SK-N-SH (cell line): Measurements from ENCODE around the gene FUNDC2. TPM values are rescaled to one million over a fixed set of nuclear protein-coding genes. Genes with fewer than 3 reads are reported as not detected.
"Not testable (repeated sequence)": the region's sequence is repeated elsewhere in the genome, so short reads cannot be mapped to it uniquely, and the experiment has no call there.

Experiments
- CTCF ChIA-PET: fragments of 300-600, 350-600 bp; formaldehyde crosslinking; extraction: SDS; loops from one replicate; lab custom pipeline; 2021; lab: Yijun Ruan, JAX
- POLR2A ChIA-PET: fragments of 350-600 bp; sonication (Branson Sonifier 250); formaldehyde crosslinking; extraction: SDS; loops from one replicate; lab custom pipeline; 2020; ENCODE audit warnings: antibody characterized with exemption, inconsistent platforms; lab: Yijun Ruan, JAX
- DNase-seq: peaks from one replicate; pipeline ENCODE4 v3.0.0; 2012
- H2AFZ ChIP-seq: fragments of 200-600 bp; sonication (generic); 2 replicates; pipeline ENCODE4 v1.8.1; 2016; ENCODE audit warnings: antibody characterized with exemption, mild to moderate bottlenecking, low read depth
- H3F3A ChIP-seq: fragments of 200-600 bp; sonication (generic); replicated peaks from 2 replicates; pipeline ENCODE3; 2016; ENCODE audit warnings: antibody characterized with exemption, mild to moderate bottlenecking; ENCODE audit not compliant: insufficient read depth
- H3K27ac ChIP-seq, 2 experiments: fragments of 200-500 bp in 1 of 2; fragments of 200-600 bp in 1 of 2; sonication (Bioruptor generic) in 1 of 2; sonication (generic), shearing (Covaris generic) in 1 of 2; 2 replicates each; pipeline versions ENCODE4 v1.5.1 to v1.6.1; 2014 to 2016; ENCODE audit warnings: low read depth in 2 of 2, inconsistent platforms in 1 of 2, low read length in 1 of 2, mild to moderate bottlenecking in 1 of 2, mixed read lengths in 1 of 2
- H3K27me3 ChIP-seq: fragments of 200-600 bp; sonication (generic), shearing (Covaris generic); 2 replicates; pipeline ENCODE4 v1.6.1; 2016; ENCODE audit warnings: mixed run types; ENCODE audit not compliant: insufficient read depth
- H3K36me3 ChIP-seq, 2 experiments: fragments of 200-500 bp in 1 of 2; fragments of 200-600 bp in 1 of 2; sonication (Bioruptor generic) in 1 of 2; sonication (generic) in 1 of 2; replicated peaks in 1 of 2; 2 replicates each; pipeline versions ENCODE3 to v1.5.1; 2014 to 2016; ENCODE audit warnings: low read length in 1 of 2, mild to moderate bottlenecking in 1 of 2; ENCODE audit not compliant: insufficient read depth in 2 of 2, control insufficient read depth in 1 of 2
- H3K4me1 ChIP-seq, 2 experiments: fragments of 200-500 bp in 1 of 2; fragments of 200-600 bp in 1 of 2; sonication (Bioruptor generic) in 1 of 2; sonication (generic), shearing (Covaris generic) in 1 of 2; 2 replicates each; pipeline versions ENCODE4 v1.5.1 to v1.6.1; 2014 to 2016; ENCODE audit warnings: low read depth in 1 of 2, low read length in 1 of 2, mixed run types in 1 of 2; ENCODE audit not compliant: insufficient read depth in 2 of 2, control insufficient read depth in 1 of 2
- H3K4me2 ChIP-seq: fragments of 200-600 bp; sonication (generic), shearing (Covaris generic); 2 replicates; pipeline ENCODE4 v1.6.1; 2017; ENCODE audit warnings: mixed run types
- H3K4me3 ChIP-seq, 2 experiments: fragments of 200-500 bp in 1 of 2; fragments of 200-600 bp in 1 of 2; sonication (Bioruptor generic) in 1 of 2; sonication (generic), shearing (Covaris generic) in 1 of 2; 2 replicates each; pipeline versions ENCODE4 v1.5.1 to v1.8.1; 2014 to 2016; ENCODE audit warnings: low read depth in 2 of 2, inconsistent platforms in 1 of 2, low read length in 1 of 2, mild to moderate bottlenecking in 1 of 2, mixed read lengths in 1 of 2, moderate library complexity in 1 of 2
- H3K79me2 ChIP-seq: fragments of 200-600 bp; sonication (generic); 2 replicates; pipeline ENCODE4 v1.8.1; 2017; ENCODE audit warnings: mild to moderate bottlenecking; ENCODE audit not compliant: insufficient read depth
- H3K9ac ChIP-seq: fragments of 200-600 bp; sonication (generic); 2 replicates; pipeline ENCODE4 v1.6.1; 2017; ENCODE audit warnings: mixed run types
- H3K9me2 ChIP-seq: fragments of 200-600 bp; sonication (generic); 2 replicates; pipeline ENCODE4 v1.6.1; 2017; ENCODE audit warnings: mixed run types
- H3K9me3 ChIP-seq: fragments of 200-600 bp; sonication (generic); 2 replicates; pipeline ENCODE4 v1.6.1; 2017; ENCODE audit warnings: mixed run types, mild to moderate bottlenecking, moderate library complexity
- H4K20me1 ChIP-seq: fragments of 200-600 bp; sonication (generic); 2 replicates; pipeline ENCODE4 v1.6.1; 2017; ENCODE audit warnings: mild to moderate bottlenecking, mixed run types; ENCODE audit not compliant: insufficient read depth
- SIN3A ChIP-seq: IDR thresholded peaks from 2 replicates; pipeline ENCODE4 v1.6.1; 2012; ENCODE audit warnings: low read depth, mild to moderate bottlenecking, low read length, moderate library complexity, borderline replicate concordance
- WGBS: methylation state at CpG from one replicate; pipeline ENCODE4 v1.1.6; 2017; ENCODE audit warnings: low lambda C conversion rate; 5-methylcytosine and 5-hydroxymethylcytosine counted together
- polyA plus RNA-seq, 3 experiments: library from polyadenylated mRNA; depleted of rRNA; stranded (reverse); fragments of >200 nt; gene quantifications; 2 replicates each; pipeline ENCODE4 v1.2.3, GENCODE V29; 2012
- TF ChIP-seq, protein P1 (sequence below): fragments of 150-350 bp; IDR thresholded peaks from 2 replicates; pipeline ENCODE4 v1.6.1; 2016; ENCODE audit warnings: mild to moderate bottlenecking, low read depth, low read length

The FUNDC2 gene
- polyA plus RNA-seq, 1 of the 3 experiments (the other 2 are of a cell fraction) = 55.9 TPM

GRCh38 chrX:155005190-155005589, 21.5 kb upstream of the FUNDC2 start:
- Histone ChIP-seq H3K4me3 (no peak overlapping the region), H3K27me3 (no peaks in the 10 kb centered on the region), H3K9ac (no peak overlapping the region), H4K20me1 (no peaks in the 10 kb centered on the region), H2AFZ (no peak overlapping the region), H3K36me3 (no peaks in the 10 kb centered on the region), H3K4me2 (no peak overlapping the region), H3K27ac (no peak overlapping the region), H3K9me3 (no peaks in the 10 kb centered on the region), H3K79me2 (no peaks in the 10 kb centered on the region), H3K9me2 (no peaks in the 10 kb centered on the region), H3K4me1 (peaks cover 0 to 6% of the 10 kb centered on the region in 2 experiments; a peak in 1 of 4 replicates), H3F3A (no peaks in the 10 kb centered on the region)
- CTCF ChIA-PET = interaction anchor here (0.6 kb wide), 1 partner anchor 11 kb away, joined by 4 read pairs; no protein-coding TSS in a partner anchor
- no peak for DNase-seq
- 48% methylated on average over 2 of the region's 2 CpGs for WGBS
- POLR2A ChIA-PET = no interaction called here
- TF ChIP-seq, protein P1, sequence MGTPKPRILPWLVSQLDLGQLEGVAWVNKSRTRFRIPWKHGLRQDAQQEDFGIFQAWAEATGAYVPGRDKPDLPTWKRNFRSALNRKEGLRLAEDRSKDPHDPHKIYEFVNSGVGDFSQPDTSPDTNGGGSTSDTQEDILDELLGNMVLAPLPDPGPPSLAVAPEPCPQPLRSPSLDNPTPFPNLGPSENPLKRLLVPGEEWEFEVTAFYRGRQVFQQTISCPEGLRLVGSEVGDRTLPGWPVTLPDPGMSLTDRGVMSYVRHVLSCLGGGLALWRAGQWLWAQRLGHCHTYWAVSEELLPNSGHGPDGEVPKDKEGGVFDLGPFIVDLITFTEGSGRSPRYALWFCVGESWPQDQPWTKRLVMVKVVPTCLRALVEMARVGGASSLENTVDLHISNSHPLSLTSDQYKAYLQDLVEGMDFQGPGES = no peak
- no peak for TF ChIP-seq SIN3A

- H2AFZ ChIP-seq, H3K27ac ChIP-seq, H3F3A ChIP-seq, POLR2A ChIA-PET, H3K4me3 ChIP-seq, H3K4me2 ChIP-seq, DNase-seq, H3K9ac ChIP-seq, H3K9me3 ChIP-seq, H3K36me3 ChIP-seq, H3K27me3 ChIP-seq, H4K20me1 ChIP-seq, H3K9me2 ChIP-seq, H3K4me1 ChIP-seq, H3K79me2 ChIP-seq: not testable (repeated sequence)
- CTCF ChIA-PET = interaction anchor here (1.3 kb wide), 1 partner anchor 26 kb away, joined by 3 read pairs; no protein-coding TSS in a partner anchor
- no CpG with 5 or more reads among the region's 10 CpGs for WGBS
These were observed 20.3 kb upstream of the FUNDC2 start for GRCh38 chrX:155006379-155006778.

DNA sequence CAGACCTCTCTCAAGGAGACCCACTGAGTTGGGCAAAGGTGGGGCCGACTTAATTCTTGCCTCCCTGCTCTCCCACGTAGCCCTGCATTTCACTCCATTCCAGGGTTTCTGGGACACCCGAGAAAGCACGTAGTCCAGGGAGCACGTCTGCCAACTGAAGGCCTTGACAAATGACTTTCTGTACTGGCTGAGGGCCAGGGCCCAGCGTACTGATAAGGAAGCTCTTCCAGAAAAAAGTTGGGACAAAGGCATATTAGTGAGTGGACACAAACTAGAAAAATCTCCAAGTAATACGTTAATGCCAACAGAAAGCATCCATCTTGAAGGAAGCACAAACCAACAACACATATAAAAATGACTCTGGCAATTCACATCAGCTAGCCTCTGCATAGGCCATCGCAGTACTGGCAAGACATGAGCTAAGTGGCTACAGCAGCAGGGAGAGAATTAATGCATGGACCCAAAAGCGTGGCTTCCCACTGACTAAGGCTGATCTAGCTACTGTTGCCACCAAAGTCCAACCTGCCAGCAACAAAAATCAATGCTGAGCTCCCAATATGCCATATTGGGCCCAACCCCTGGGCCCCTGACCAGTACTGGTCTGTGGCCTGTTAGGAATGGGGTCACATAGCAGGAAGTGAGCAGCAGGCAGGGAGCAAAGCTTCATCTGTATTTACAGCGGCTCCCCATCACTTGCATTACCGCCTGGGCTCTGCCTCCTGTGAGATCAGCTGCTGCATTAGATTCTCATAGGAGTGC, 19.6 kb upstream of the FUNDC2 start:
- not testable (repeated sequence) for H3K9me2 ChIP-seq, H3K36me3 ChIP-seq, H3K79me2 ChIP-seq, H3K4me3 ChIP-seq, H3K4me2 ChIP-seq, H3K9me3 ChIP-seq, H3K27ac ChIP-seq, H3K9ac ChIP-seq, H2AFZ ChIP-seq, H3K4me1 ChIP-seq, DNase-seq, H3K27me3 ChIP-seq, H4K20me1 ChIP-seq, H3F3A ChIP-seq
- POLR2A ChIA-PET = interaction anchor here (1.2 kb wide), 1 partner anchor 20 kb away, joined by 4 read pairs; the partner anchor contains the start of gene FUNDC2
- CTCF ChIA-PET = interaction anchor here (1.3 kb wide), 1 partner anchor 27 kb away, joined by 3 read pairs; no protein-coding TSS in a partner anchor
- WGBS = 45% methylated on average over 6 of the region's 11 CpGs

- H3K9me2 ChIP-seq, H3K4me1 ChIP-seq, H2AFZ ChIP-seq, POLR2A ChIA-PET, H3K79me2 ChIP-seq, DNase-seq, H3K36me3 ChIP-seq, H3K9ac ChIP-seq, H3K9me3 ChIP-seq, H3K27me3 ChIP-seq, H3F3A ChIP-seq, H3K4me3 ChIP-seq, CTCF ChIA-PET, H4K20me1 ChIP-seq, H3K27ac ChIP-seq, H3K4me2 ChIP-seq: not testable (repeated sequence)
- WGBS = 91% methylated on average over 3 of the region's 12 CpGs
These were observed 18.1 kb upstream of the FUNDC2 start for GRCh38 chrX:155008578-155008977.
